ENCODE measurements around the gene CALML5.

GRCh38 chr10:5504146-5505072, 5.0 kb upstream of the CALML5 start:
- TF ChIP-seq CTCF (conservative IDR thresholded peaks at IDR 0.05; ENCODE audit: low read length) = no peak
- no peak for TF ChIP-seq EZH2phosphoT487 (IDR thresholded peaks at IDR 0.05; ENCODE audit: borderline replicate concordance)
